Adrenal gland (tissue), 12 donors: Measurements from ENCODE around the gene CSRP1. TPM values are rescaled to one million over a fixed set of nuclear protein-coding genes. Genes with fewer than 3 reads are reported as not detected.
A peak's percentile ranks its signal among the peaks of the same experiment; 100 is the strongest.

ENCODE experiments used
- DNase-seq, 7 donors: peaks; one replicate each; pipeline ENCODE4 v3.0.0-alpha.2; 2019 to 2020
- H3K27ac ChIP-seq, 5 donors: fragments of 200-600 bp; sonication (generic) in 4 of 5; 1 replicate in 3 of 5; 2 replicates in 2 of 5; pipeline versions ENCODE4 v1.5.1 to v1.8.0; 2016 to 2020; ENCODE audit warnings: mild to moderate bottlenecking in 1 of 5
- H3K27me3 ChIP-seq: fragments of 200-600 bp; 2 replicates; pipeline ENCODE4 v1.8.0; 2021
- H3K36me3 ChIP-seq, 2 donors: fragments of 200-600 bp; replicated peaks in 1 of 2; 1 replicate in 1 of 2; 2 replicates in 1 of 2; pipeline versions ENCODE4 v1.5.1 to v1.8.0; 2018 to 2022
- H3K4me1 ChIP-seq, 2 donors: fragments of 200-600 bp; replicated peaks in 1 of 2; 1 replicate in 1 of 2; 2 replicates in 1 of 2; pipeline versions ENCODE4 v1.5.1 to v1.8.0; 2018 to 2021
- H3K4me3 ChIP-seq, 4 donors: fragments of 200-600 bp; sonication (generic) in 3 of 4; one replicate each; pipeline ENCODE4 v1.5.1; 2016 to 2018
- H3K9me3 ChIP-seq, 3 donors: fragments of 200-600 bp; sonication (generic) in 1 of 3; replicated peaks in 1 of 3; 1 replicate in 2 of 3; 2 replicates in 1 of 3; pipeline versions ENCODE4 v1.5.1 to v1.8.0; 2016 to 2021
- POLR2A ChIP-seq, 2 donors: fragments of 450-650 bp; IDR thresholded peaks; one replicate each; pipeline ENCODE4 v1.6.1; 2017; ENCODE audit warnings: antibody characterized with exemption in 2 of 2, mild to moderate bottlenecking in 2 of 2, moderate library complexity in 1 of 2
- WGBS, 4 donors: extraction: QIAGEN DNeasy Blood & Tissue Kit in 2 of 4; methylation state at CpG; one replicate each; pipeline versions ENCODE4 v1.1.5 to v1.1.7; 2013 to 2017; 5-methylcytosine and 5-hydroxymethylcytosine counted together
- intact Hi-C, 2 donors: fragments of 100-400 bp; cut with DNase I; formaldehyde crosslinking; loops; one replicate each; pipeline versions ENCODE4 v1.14.1 to v1.15.0; 2022 to 2023
- polyA plus RNA-seq, 3 donors: library from polyadenylated mRNA; stranded (reverse); fragments of 200-250 nt in 2 of 3; fragments of 350-450 nt in 1 of 3; fragmentation: Illumina TruSeq in 1 of 3; extraction: RNeasy Lipid Tissue Mini Kit (QIAGEN cat#74804) in 1 of 3; gene quantifications; one replicate each; pipeline ENCODE4 v1.2.3, GENCODE V29; 2013 to 2014
- total RNA-seq, 9 donors: library from RNA; depleted of rRNA in 4 of 9; stranded (reverse); fragments of >200 nt in 4 of 9; fragments of 120-200 nt in 1 of 9; fragmentation: NEBNext Ultra II Directional in 1 of 9; extraction: Animal tissue kit (Norgen Biotek cat#: 25700) in 1 of 9; gene quantifications; one replicate each; pipeline versions ENCODE4 v1.1.0 to v1.2.4, GENCODE V29; 2013 to 2023
- TF ChIP-seq, protein P1 (sequence below), 6 experiments: fragments of 450-650 bp in 4 of 6; fragments of 200-600 bp in 2 of 6; sonication (generic) in 1 of 6; IDR thresholded peaks; 1 replicate in 5 of 6; 2 replicates in 1 of 6; pipeline versions ENCODE4 v1.5.1 to v1.8.0; 2016 to 2021; ENCODE audit warnings: antibody characterized with exemption in 6 of 6, mild to moderate bottlenecking in 2 of 6, moderate library complexity in 1 of 6
- donor health status: healthy with polysubstance abuse.
- donor health status: Bipolar disorder and iron deficiency.
- donor health status: DM: yes; HTN: yes; CAD: no.
- donor health status: DM: no; HTN: no; CAD: no.
- donor health status: DM: no; HTN: no; CAD: no.
- donor health status: DM: yes; HTN: yes; CAD: no.

The CSRP1 gene
- total and polyA plus RNA-seq, 12 donors = 30.5 to 470 (median 138) TPM

DNA sequence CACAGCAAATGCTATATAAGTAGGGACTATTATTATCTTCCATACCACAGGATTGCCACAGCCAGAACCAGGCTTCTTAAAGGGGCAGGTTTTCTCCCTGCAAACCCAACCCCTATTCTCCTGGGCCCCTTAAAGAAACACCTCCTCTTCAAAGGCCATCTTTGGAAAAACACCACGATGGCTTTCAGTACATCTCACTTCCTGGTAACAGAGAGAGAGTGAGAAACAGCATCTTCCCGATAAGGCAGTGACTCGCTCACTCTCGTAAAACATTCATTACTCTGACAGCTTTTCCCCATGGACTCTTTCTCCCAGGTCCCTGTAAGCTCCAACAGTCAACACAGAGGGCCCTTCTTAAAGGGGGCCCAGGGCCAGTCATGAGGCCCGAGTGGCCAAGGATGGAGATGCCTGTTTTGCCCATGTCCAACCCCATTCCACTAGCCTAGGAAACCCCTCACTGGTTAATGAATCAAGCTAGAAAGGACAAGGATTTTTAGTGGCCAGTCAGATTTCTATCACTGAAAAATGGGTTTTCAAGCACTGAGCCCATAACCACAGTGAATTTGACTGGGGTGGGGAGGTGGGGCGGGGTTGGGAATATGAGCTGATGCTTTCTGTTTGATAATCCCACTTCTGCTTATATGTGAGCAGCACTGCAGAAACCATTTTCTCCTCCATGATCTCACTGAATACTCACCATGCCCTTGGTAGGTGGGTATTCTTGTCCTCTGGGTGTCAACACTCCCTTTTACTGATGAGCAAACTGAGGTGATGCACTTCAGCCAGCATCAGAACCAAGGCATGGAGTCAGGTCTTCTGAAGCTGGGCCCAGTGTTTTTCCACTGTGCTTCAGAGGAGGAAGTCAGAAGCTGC, 28.4 kb upstream of the CSRP1 start:
- H3K36me3 ChIP-seq = no peaks in the 10 kb centered on the region
- no peaks in the 10 kb centered on the region for H3K9me3 ChIP-seq
- H3K4me1 ChIP-seq = peaks cover 0 to 40% of the 10 kb centered on the region in 2 donors
- H3K27ac ChIP-seq = peak overlapping the region in 3 of 5 donors; percentile 9 to 85 (median 48)
- H3K27me3 ChIP-seq = peaks cover 4% of the 10 kb centered on the region
- intact Hi-C loops = no loop called here
- DNase-seq = peak in 2 of 7 donors; percentile 18 to 56
- WGBS, 4 donors = 27 to 34% (median 32%) methylated on average over 6 of the region's 6 CpGs
- TF ChIP-seq, protein P1, sequence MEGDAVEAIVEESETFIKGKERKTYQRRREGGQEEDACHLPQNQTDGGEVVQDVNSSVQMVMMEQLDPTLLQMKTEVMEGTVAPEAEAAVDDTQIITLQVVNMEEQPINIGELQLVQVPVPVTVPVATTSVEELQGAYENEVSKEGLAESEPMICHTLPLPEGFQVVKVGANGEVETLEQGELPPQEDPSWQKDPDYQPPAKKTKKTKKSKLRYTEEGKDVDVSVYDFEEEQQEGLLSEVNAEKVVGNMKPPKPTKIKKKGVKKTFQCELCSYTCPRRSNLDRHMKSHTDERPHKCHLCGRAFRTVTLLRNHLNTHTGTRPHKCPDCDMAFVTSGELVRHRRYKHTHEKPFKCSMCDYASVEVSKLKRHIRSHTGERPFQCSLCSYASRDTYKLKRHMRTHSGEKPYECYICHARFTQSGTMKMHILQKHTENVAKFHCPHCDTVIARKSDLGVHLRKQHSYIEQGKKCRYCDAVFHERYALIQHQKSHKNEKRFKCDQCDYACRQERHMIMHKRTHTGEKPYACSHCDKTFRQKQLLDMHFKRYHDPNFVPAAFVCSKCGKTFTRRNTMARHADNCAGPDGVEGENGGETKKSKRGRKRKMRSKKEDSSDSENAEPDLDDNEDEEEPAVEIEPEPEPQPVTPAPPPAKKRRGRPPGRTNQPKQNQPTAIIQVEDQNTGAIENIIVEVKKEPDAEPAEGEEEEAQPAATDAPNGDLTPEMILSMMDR (IDR thresholded peaks at IDR 0.05) = no peak
- no peak for TF ChIP-seq POLR2A (IDR thresholded peaks at IDR 0.05)
- H3K4me3 ChIP-seq = no peak overlapping the region

DNA sequence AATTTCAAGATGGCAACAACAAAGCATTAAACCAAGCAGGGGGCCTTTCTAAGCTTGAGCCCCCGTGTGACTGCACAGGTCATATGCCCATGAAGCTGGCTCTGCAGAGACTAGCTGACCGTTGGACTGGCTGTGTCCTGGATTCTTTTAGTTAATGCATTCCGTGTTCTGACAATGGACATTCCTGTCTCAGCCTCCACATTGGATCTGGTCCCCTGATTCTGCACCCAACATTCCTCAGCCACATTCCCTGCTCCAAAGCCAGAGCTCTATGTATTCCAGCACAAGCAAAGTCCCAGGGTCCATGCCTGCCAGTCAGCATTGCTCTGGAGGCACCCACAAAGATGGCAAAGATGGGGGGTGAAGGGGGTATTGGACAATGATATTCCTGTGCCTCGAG, 26.9 kb upstream of the CSRP1 start:
- WGBS, 4 donors = 71 to 77% (median 75%) methylated on average over 4 of the region's 4 CpGs
- intact Hi-C loops = no loop called here
- peaks cover 0 to 39% of the 10 kb centered on the region in 2 donors for H3K4me1 ChIP-seq
- peak in 1 of 7 donors; percentile 29 for DNase-seq
- no peak overlapping the region for H3K27ac ChIP-seq
- TF ChIP-seq, protein P1 (IDR thresholded peaks at IDR 0.05) = no peak
- H3K9me3 ChIP-seq = no peaks in the 10 kb centered on the region
- H3K27me3 ChIP-seq = no peaks in the 10 kb centered on the region
- no peak overlapping the region for H3K4me3 ChIP-seq
- H3K36me3 ChIP-seq = no peaks in the 10 kb centered on the region

DNA sequence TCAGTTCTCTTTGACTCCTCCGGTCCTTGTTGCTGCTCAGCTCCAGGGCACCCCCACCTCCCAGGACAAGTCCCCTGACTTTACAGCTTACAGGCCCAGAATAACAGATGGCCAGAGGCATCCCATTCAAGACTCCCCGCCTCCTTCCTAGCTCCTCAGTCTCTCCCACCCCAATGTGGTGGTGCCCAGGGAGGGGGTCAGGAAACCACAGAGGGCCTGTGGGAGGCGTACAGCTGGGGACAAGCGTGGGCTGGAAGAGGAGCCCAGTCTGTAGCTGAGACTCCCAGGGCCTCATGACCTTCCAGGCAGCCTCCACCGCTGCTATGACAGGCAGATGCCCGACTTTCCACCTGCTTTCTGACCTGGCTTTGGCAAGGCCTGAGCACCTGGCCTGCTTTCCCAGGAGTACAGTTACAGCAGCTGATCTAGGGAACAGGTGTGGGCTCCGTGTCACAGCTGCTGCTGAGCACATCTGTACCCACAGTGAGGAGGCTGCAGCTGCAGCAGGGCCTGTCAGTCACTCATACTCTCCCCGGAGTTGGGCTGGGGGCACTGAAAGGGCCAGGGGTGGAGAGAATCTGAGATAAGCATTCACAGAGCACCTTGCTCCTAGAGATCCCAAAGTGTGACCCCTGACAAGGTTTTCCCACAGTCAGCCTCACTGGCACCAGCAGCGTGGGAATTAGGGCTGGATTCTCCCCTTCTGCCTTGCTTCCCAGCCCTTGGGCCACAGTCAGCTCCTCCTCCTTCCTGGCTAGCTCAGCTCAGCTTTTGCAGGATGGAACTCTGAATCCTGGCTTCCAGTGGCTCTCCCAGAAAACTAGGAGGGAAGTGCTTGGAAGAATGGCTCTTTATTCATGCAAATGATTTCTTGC, 24.9 kb upstream of the CSRP1 start:
- Histone ChIP-seq H3K27me3 (no peaks in the 10 kb centered on the region), H3K4me1 (peaks cover 0 to 26% of the 10 kb centered on the region in 2 donors), H3K36me3 (no peaks in the 10 kb centered on the region), H3K9me3 (no peaks in the 10 kb centered on the region), H3K4me3 (no peak overlapping the region), H3K27ac (no peak overlapping the region)
- TF ChIP-seq, protein P1 (IDR thresholded peaks at IDR 0.05) = no peak
- TF ChIP-seq POLR2A (IDR thresholded peaks at IDR 0.05) = no peak
- WGBS, 4 donors = 68 to 83% (median 77%) methylated on average over 5 to 9 of the region's 9 CpGs
- intact Hi-C loops = no loop called here
- DNase-seq = peak in 1 of 7 donors; percentile 50
